ENCODE data around the gene LRRC18. TPM values are rescaled to one million over a fixed set of nuclear protein-coding genes. Genes with fewer than 3 reads are reported as not detected.

The LRRC18 gene
- total and polyA plus RNA-seq, 9 of the 15 experiments (the other 6 are each of a cell fraction or from before 2014, with no cell fraction given) = not detected

DNA sequence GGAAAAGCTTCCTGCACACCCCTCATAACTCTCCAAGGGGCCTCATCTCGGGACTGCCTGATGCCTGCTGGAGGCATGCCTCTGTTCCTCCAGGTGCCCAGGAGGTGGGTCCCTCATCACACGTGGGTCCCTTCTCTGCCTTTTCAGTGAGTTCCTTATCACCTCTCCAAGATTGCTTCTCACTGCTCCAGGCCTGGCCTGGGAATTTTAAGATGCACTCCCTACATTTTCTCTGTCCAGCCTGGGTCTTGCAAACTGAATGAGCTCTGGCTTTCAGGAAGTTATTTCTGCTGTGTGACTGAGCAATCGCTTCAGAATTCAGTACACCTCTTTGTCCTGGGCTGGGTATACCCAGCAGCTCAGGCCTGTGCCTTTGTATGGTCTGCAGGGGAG, 43.8 kb downstream of the LRRC18 start:
- in situ Hi-C loops (cut with MboI) (no loop called here), intact Hi-C loops (cut with micrococcal nuclease) (no loop called here)
- POLR2A ChIA-PET = no interaction called here
- FAIRE-seq (no peak), DNase-seq (ENCODE audit: extremely low read depth in 1 of 4, low spot score in 3 of 4) (no peak), ATAC-seq (no peak)
- no peaks in the 10 kb centered on the region for H3K9me3 ChIP-seq (replicated peaks; ENCODE audit: control insufficient read depth, insufficient read depth, low read depth, low read length)
- peaks cover 5 to 29% of the 10 kb centered on the region in 2 experiments; a peak in 4 of 5 replicates for H3K27me3 ChIP-seq (ENCODE audit: control insufficient read depth in 2 of 2, insufficient read depth in 2 of 2, low read length in 2 of 2)
- no peak overlapping the region for H3K9ac ChIP-seq (ENCODE audit: insufficient read depth in 1 of 2, low read depth in 2 of 2, low read length in 2 of 2)
- no peak overlapping the region for H3K4me3 ChIP-seq
- no peaks in the 10 kb centered on the region for H3K79me2 ChIP-seq (ENCODE audit: control insufficient read depth, insufficient read depth, low read length)
- H4K20me1 ChIP-seq (replicated peaks; ENCODE audit: control insufficient read depth, insufficient read depth, low read length) = no peaks in the 10 kb centered on the region
- H3K4me2 ChIP-seq (ENCODE audit: insufficient read depth, low read length) = no peak overlapping the region
- no peaks in the 10 kb centered on the region for H3K4me1 ChIP-seq (replicated peaks in 1 of 2; ENCODE audit: control insufficient read depth in 2 of 2, insufficient read depth in 2 of 2, low read length in 2 of 2)
- BruUV-seq (replicated peaks) = no TSS peak
- H3K9me1 ChIP-seq (ENCODE audit: control insufficient read depth, insufficient read depth, low read length) = no peaks in the 10 kb centered on the region
- WGBS (ENCODE audit: insufficient coverage, low coverage, missing lambda C conversion rate) = 0% methylated on average over 3 of the region's 3 CpGs
- CTCF ChIA-PET (ENCODE audit: low intra/inter-chr PET ratio) = no interaction called here
- H2AFZ ChIP-seq (ENCODE audit: low read depth, low read length) = no peak overlapping the region
- H3K36me3 ChIP-seq (ENCODE audit: control insufficient read depth, insufficient read depth, low read length) = no peaks in the 10 kb centered on the region
- no peak overlapping the region for H3K27ac ChIP-seq (ENCODE audit: extremely low read depth, low read depth, low read length)
- TF ChIP-seq ZNF316 (IDR thresholded peaks at IDR 0.05) = no peak
- no peak for TF ChIP-seq ILF3 (IDR thresholded peaks at IDR 0.05; ENCODE audit: borderline replicate concordance)
- TF ChIP-seq, protein P1, sequence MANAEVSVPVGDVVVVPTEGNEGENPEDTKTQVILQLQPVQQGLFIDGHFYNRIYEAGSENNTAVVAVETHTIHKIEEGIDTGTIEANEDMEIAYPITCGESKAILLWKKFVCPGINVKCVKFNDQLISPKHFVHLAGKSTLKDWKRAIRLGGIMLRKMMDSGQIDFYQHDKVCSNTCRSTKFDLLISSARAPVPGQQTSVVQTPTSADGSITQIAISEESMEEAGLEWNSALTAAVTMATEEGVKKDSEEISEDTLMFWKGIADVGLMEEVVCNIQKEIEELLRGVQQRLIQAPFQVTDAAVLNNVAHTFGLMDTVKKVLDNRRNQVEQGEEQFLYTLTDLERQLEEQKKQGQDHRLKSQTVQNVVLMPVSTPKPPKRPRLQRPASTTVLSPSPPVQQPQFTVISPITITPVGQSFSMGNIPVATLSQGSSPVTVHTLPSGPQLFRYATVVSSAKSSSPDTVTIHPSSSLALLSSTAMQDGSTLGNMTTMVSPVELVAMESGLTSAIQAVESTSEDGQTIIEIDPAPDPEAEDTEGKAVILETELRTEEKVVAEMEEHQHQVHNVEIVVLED (CRISPR knock-in tag; IDR thresholded peaks at IDR 0.05) = no peak
- no peak for TF ChIP-seq ZNF232 (CRISPR knock-in tag; IDR thresholded peaks at IDR 0.05)
- TF ChIP-seq ZBTB49 (CRISPR knock-in tag; IDR thresholded peaks at IDR 0.05; ENCODE audit: borderline replicate concordance) = no peak
- TF ChIP-seq SPI1 (IDR thresholded peaks at IDR 0.05; ENCODE audit: borderline replicate concordance, low read depth, low read length) = no peak
- TF ChIP-seq HSF4 (CRISPR knock-in tag; IDR thresholded peaks at IDR 0.05; ENCODE audit: borderline replicate concordance) = no peak
- TF ChIP-seq ARID3B (CRISPR knock-in tag; IDR thresholded peaks at IDR 0.05; ENCODE audit: borderline replicate concordance) = no peak
- no peak for TF ChIP-seq ZNF75A (CRISPR knock-in tag; IDR thresholded peaks at IDR 0.05)
- TF ChIP-seq, protein P2, sequence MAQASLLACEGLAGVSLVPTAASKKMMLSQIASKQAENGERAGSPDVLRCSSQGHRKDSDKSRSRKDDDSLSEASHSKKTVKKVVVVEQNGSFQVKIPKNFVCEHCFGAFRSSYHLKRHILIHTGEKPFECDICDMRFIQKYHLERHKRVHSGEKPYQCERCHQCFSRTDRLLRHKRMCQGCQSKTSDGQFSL (CRISPR knock-in tag; IDR thresholded peaks at IDR 0.05) = no peak
- TF ChIP-seq, protein P2 (tag; IDR thresholded peaks at IDR 0.05) = no peak
- no peak for TF ChIP-seq SUPT5H (IDR thresholded peaks at IDR 0.05)
- TF ChIP-seq, protein P3, sequence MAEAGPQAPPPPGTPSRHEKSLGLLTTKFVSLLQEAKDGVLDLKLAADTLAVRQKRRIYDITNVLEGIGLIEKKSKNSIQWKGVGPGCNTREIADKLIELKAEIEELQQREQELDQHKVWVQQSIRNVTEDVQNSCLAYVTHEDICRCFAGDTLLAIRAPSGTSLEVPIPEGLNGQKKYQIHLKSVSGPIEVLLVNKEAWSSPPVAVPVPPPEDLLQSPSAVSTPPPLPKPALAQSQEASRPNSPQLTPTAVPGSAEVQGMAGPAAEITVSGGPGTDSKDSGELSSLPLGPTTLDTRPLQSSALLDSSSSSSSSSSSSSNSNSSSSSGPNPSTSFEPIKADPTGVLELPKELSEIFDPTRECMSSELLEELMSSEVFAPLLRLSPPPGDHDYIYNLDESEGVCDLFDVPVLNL (CRISPR knock-in tag; IDR thresholded peaks at IDR 0.05; ENCODE audit: low read depth) = no peak
- TF ChIP-seq ZNF395 (CRISPR knock-in tag; IDR thresholded peaks at IDR 0.05) = no peak

All from K562 (cell line).